ENCODE measurements around the gene DGKI. TPM values are rescaled to one million over a fixed set of nuclear protein-coding genes. Genes with fewer than 3 reads are reported as not detected.

Gene DGKI
- total and polyA plus RNA-seq, 2 donors (not counting 1 experiment from before 2014, with no cell fraction given): not detected

DNA sequence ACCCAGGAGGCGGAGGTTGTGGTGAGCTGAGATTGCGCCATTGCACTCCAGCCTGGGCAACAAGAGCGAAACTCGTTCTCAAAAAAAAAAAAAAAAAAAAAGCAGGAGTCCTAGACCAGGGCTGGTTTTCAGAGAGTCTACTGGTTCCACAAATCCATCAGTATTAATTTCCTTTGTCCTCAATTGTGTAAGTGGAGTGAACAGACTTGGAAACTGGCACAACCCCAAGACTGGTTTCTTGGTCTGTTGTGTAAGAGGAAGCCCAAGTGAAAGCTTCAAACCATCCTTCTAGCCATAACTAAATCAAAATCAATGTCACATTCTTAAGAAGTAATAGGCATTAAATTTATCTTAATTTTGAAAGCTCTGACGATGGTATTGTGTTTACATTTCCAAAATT, 213.6 kb downstream of the DGKI start:
- Histone ChIP-seq H4K20me1 (ENCODE audit: control insufficient read depth, insufficient read depth, low read length, poor library complexity, severe bottlenecking) (no peaks in the 10 kb centered on the region), H2AFZ (ENCODE audit: insufficient read depth, low read depth, low read length, poor library complexity, severe bottlenecking) (no peak overlapping the region), H3K27me3 (replicated peaks in 1 of 4; ENCODE audit: control extremely low read depth in 1 of 4, control insufficient read depth in 3 of 4, insufficient read depth in 4 of 4, low read length in 3 of 4) (peaks cover 0 to 4% (median 0%) of the 10 kb centered on the region in 4 experiments), H3K36me3 (replicated peaks in 1 of 2; ENCODE audit: control extremely low read depth in 1 of 2, control insufficient read depth in 1 of 2, extremely low read depth in 1 of 2, insufficient read depth in 2 of 2, low read length in 1 of 2) (no peaks in the 10 kb centered on the region), H3K4me2 (replicated peaks; ENCODE audit: low read depth, low read length, poor library complexity, severe bottlenecking) (no peak overlapping the region), H3K4me1 (ENCODE audit: control insufficient read depth in 2 of 2, insufficient read depth in 2 of 2, low read length in 2 of 2) (no peaks in the 10 kb centered on the region), H3K9ac (ENCODE audit: low read length) (no peak overlapping the region), H3K4me3 (ENCODE audit: control extremely low read depth in 1 of 5, extremely low read depth in 1 of 5, insufficient read depth in 1 of 5, low read depth in 2 of 5, low read length in 4 of 5) (no peak overlapping the region), H3K9me3 (ENCODE audit: control extremely low read depth in 1 of 3, control insufficient read depth in 2 of 3, insufficient read depth in 1 of 3, low read length in 2 of 3) (no peaks in the 10 kb centered on the region), H3K27ac (ENCODE audit: low read length in 2 of 2) (no peak overlapping the region), H3K79me2 (ENCODE audit: control insufficient read depth, insufficient read depth, low read length) (no peaks in the 10 kb centered on the region)
- H3K9me3 Mint-ChIP-seq (ENCODE audit: insufficient read depth): no peaks in the 10 kb centered on the region
- POLR2A ChIA-PET: no interaction called here
- no peak overlapping the region for H3K27ac Mint-ChIP-seq
- DNase-seq (no peak), ATAC-seq (ENCODE audit: low read depth) (no peak)
- intact Hi-C loops (cut with micrococcal nuclease): no loop called here
- no peak overlapping the region for H3K4me3 Mint-ChIP-seq
- CTCF ChIA-PET: interaction anchor here (0.7 to 0.8 kb wide), 2 partner anchors 9 to 541 kb away, joined by 3 to 7 read pairs; no protein-coding TSS in a partner anchor
- H3K27me3 Mint-ChIP-seq: no peaks in the 10 kb centered on the region
- TF ChIP-seq, protein P1, sequence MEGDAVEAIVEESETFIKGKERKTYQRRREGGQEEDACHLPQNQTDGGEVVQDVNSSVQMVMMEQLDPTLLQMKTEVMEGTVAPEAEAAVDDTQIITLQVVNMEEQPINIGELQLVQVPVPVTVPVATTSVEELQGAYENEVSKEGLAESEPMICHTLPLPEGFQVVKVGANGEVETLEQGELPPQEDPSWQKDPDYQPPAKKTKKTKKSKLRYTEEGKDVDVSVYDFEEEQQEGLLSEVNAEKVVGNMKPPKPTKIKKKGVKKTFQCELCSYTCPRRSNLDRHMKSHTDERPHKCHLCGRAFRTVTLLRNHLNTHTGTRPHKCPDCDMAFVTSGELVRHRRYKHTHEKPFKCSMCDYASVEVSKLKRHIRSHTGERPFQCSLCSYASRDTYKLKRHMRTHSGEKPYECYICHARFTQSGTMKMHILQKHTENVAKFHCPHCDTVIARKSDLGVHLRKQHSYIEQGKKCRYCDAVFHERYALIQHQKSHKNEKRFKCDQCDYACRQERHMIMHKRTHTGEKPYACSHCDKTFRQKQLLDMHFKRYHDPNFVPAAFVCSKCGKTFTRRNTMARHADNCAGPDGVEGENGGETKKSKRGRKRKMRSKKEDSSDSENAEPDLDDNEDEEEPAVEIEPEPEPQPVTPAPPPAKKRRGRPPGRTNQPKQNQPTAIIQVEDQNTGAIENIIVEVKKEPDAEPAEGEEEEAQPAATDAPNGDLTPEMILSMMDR (IDR thresholded peaks at IDR 0.05): no peak
- no peak for TF ChIP-seq EZH2 (IDR thresholded peaks at IDR 0.05; ENCODE audit: borderline replicate concordance, insufficient read depth, low read depth, low read length, poor library complexity, severe bottlenecking)
- no peaks in the 10 kb centered on the region for H3K4me1 Mint-ChIP-seq
- WGBS (ENCODE audit: insufficient coverage): 80% methylated on average over 2 of the region's 5 CpGs

DNA sequence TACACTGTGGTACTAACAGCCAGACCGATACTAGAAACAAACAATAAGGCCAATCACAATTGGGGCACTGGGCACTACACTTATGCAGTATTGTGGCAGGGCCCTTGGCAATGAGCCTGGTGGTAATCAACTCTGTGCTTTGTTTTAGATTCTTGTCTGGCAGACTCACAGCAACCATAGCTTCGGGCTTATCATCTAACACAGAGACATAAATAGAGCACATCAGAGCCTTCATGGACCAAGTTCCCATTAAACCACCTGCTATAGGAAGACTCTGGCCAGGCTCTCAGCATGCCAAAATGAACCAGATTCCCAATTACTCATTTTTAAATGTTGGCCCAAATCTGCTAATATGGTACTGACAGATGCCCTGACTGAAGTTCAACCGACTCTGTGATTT, 218.6 kb downstream of the DGKI start:
- Histone ChIP-seq H4K20me1 (ENCODE audit: control insufficient read depth, insufficient read depth, low read length, poor library complexity, severe bottlenecking) (no peaks in the 10 kb centered on the region), H3K9ac (ENCODE audit: low read length) (no peak overlapping the region), H3K27me3 (replicated peaks in 1 of 4; ENCODE audit: control extremely low read depth in 1 of 4, control insufficient read depth in 3 of 4, insufficient read depth in 4 of 4, low read length in 3 of 4) (peaks cover 0 to 8% (median 2%) of the 10 kb centered on the region in 4 experiments), H3K9me3 (ENCODE audit: control extremely low read depth in 1 of 3, control insufficient read depth in 2 of 3, insufficient read depth in 1 of 3, low read length in 2 of 3) (peaks cover 0 to 3% (median 0%) of the 10 kb centered on the region in 3 donors), H3K79me2 (ENCODE audit: control insufficient read depth, insufficient read depth, low read length) (no peaks in the 10 kb centered on the region), H3K4me2 (replicated peaks; ENCODE audit: low read depth, low read length, poor library complexity, severe bottlenecking) (no peak overlapping the region), H3K27ac (ENCODE audit: low read length in 2 of 2) (no peak overlapping the region), H3K4me1 (ENCODE audit: control insufficient read depth in 2 of 2, insufficient read depth in 2 of 2, low read length in 2 of 2) (no peaks in the 10 kb centered on the region), H3K36me3 (replicated peaks in 1 of 2; ENCODE audit: control extremely low read depth in 1 of 2, control insufficient read depth in 1 of 2, extremely low read depth in 1 of 2, insufficient read depth in 2 of 2, low read length in 1 of 2) (no peaks in the 10 kb centered on the region), H2AFZ (ENCODE audit: insufficient read depth, low read depth, low read length, poor library complexity, severe bottlenecking) (no peak overlapping the region), H3K4me3 (ENCODE audit: control extremely low read depth in 1 of 5, extremely low read depth in 1 of 5, insufficient read depth in 1 of 5, low read depth in 2 of 5, low read length in 4 of 5) (no peak overlapping the region)
- POLR2A ChIA-PET: no interaction called here
- no peaks in the 10 kb centered on the region for H3K9me3 Mint-ChIP-seq (ENCODE audit: insufficient read depth)
- no peaks in the 10 kb centered on the region for H3K4me1 Mint-ChIP-seq
- intact Hi-C loops (cut with micrococcal nuclease): no loop called here
- no peak for TF ChIP-seq EZH2 (IDR thresholded peaks at IDR 0.05; ENCODE audit: borderline replicate concordance, insufficient read depth, low read depth, low read length, poor library complexity, severe bottlenecking)
- TF ChIP-seq, protein P1 (IDR thresholded peaks at IDR 0.05): no peak
- peaks cover 5% of the 10 kb centered on the region for H3K27me3 Mint-ChIP-seq
- H3K27ac Mint-ChIP-seq: no peak overlapping the region
- no peak overlapping the region for H3K4me3 Mint-ChIP-seq
- CTCF ChIA-PET: no interaction called here
- ATAC-seq (ENCODE audit: low read depth): no peak
- 100% methylated on average over 3 of the region's 3 CpGs for WGBS (ENCODE audit: insufficient coverage)
- no peak for DNase-seq

Data from B cell (primary cell).